Dedifferentiated amniotic fluid mesenchymal stem cell (primary cell): ENCODE data around the gene IL1RAPL1.
"Not testable (repeated sequence)": the region's sequence is repeated elsewhere in the genome, so short reads cannot be mapped to it uniquely, and the experiment has no call there.

Source experiments
- DNase-seq: peaks from one replicate; pipeline ENCODE4 v3.0.0-alpha.2; 2016; ENCODE audit errors: extremely low spot score

Gene IL1RAPL1

DNA sequence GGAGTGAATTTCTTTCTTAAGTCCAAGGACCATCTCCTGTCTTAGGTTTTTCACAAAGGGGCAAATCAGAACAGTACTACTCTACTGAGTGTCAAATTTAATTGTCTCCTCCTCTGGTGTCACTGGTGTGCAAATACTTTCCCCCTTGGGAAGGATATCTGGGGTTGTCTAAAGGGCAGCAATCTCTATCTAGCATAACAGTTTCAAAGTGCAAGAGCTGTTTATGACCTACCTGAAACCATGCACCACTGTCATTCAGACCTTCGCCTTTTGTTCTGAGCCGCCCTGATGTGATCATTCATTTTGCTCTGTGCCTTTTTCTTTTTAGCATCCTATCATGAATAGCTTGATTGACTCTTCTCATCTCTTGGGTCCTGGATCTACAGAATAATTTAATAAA is 39.3 kb downstream of the IL1RAPL1 start:
- DNase-seq = no peak

DNA sequence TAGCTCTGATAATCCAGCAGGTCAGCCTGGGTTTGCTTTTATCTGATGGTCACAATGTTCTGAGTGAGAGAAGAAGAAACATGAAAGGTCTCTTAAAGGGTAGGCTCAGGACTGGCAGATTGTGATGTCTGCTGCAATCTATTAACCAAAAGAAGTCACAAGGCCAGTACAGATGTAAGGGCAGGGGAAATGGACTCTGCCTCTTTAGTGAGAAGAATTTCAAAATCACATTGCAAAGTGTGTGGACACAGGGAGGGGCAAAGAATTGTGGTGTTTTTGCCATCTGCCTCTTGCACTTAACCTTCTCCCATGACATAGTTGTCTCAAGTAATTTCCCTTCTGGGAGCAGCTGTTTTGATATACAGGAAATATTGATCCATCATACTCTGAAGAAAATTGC is 40.9 kb downstream of the IL1RAPL1 start:
- DNase-seq = no peak

DNA sequence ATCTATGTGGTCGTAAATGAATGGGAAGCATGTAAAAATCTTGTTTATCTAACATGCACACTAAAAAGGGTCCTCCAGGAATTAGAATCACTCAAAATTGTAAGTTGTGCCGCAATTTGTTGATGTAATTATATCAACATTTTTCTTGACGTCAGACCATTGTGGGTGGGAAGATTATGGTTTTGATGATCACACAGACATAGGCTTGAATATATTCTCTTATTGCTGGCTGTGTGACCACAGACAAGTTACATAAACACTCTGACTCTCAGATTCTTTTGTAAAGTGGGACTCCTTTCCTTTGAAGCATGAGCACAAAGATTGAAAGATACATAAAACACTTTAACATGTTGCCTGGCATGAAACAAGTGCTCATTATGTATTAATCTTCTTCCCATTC is 51.5 kb downstream of the IL1RAPL1 start:
- no peak for DNase-seq

- no peak for DNase-seq
These were observed 52.2 kb downstream of the IL1RAPL1 start for GRCh38 chrX:28639451-28639850.

- no peak for DNase-seq
These were observed 62.3 kb downstream of the IL1RAPL1 start for GRCh38 chrX:28649541-28649940.

DNA sequence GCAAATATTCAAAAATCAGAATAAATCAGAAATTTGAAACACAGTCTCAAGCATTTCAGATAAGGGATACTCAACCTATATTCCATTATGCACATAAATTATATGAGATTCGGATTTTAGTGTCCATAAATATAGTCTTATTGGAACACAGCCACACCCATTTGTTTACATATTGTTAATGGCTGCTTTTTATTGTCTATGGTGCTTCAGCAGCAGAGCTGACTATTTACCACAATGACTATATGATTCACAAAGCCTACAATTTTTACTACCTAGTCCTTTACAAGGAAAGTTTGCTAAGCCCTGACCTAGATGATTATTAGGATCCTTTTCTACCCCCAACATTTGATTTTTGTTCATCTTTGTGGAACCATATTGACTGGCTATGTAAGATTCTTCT is 63.9 kb downstream of the IL1RAPL1 start:
- DNase-seq = no peak

DNA sequence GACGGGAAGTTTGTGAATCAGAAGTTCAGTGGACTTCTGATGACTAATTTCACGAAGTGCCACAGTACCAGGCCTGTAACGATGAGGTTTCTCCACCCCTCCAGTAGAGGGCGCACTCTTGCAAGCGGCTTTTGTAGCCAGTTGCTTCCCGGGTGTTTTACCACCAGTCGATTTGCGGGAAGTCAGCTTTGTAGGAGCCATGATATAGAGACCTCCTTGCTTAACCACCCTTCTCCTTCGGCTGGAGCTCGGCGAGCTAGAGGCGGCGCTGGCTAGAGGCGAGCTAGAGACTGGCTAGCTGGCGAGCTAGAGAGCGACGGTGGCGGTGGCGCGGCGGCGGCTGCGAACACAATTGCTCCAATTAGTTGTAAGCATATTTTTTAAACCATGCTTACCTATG is 72.0 kb downstream of the IL1RAPL1 start:
- no peak for DNase-seq

DNA sequence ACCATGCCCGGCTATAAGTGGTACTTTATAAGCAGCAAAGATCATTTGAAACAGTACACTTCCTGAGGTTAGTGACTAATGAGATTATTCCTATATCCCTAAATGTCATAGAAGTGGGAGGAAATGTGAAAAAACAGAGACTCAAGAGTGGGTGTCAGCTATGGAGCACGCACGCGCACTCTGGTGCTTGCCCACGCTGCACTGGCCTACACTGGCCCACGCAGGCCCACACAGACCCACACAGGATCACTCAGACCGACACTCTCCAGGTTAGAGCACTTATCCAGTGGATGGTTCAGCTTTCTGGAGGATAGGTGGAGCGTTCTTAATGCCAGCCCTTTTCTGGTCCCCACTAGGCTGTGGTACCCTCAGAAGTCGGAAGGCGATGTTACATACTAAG is 78.5 kb downstream of the IL1RAPL1 start:
- DNase-seq = no peak

GRCh38 chrX:28668303-28668702 is 81.1 kb downstream of the IL1RAPL1 start:
- DNase-seq = no peak

- DNase-seq = no peak
These were observed 81.7 kb downstream of the IL1RAPL1 start for GRCh38 chrX:28668957-28669356.

DNA sequence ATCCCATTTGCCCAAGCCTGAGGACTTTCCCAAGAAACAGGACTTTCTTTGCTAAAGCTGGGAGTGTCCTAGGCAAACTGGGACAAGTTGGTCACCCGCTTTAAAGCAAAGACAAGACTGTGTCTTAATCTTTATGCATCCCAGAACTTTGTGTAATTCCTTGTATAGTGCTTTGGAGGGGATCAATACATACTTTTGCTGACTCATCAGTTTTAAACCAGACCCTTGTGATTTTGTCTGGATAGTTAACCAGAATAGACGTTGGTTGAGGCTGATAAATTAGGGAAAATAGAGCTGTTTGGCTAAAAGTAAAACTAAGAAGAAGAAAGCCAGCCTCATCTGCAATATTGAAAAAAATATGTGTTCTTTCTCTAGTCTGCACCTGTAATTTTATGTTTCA is 82.8 kb downstream of the IL1RAPL1 start:
- DNase-seq = no peak

- DNase-seq = no peak
These were observed 87.9 kb downstream of the IL1RAPL1 start for GRCh38 chrX:28675173-28675572.

- DNase-seq = no peak
These were observed 105.9 kb downstream of the IL1RAPL1 start for GRCh38 chrX:28693101-28693500.

DNA sequence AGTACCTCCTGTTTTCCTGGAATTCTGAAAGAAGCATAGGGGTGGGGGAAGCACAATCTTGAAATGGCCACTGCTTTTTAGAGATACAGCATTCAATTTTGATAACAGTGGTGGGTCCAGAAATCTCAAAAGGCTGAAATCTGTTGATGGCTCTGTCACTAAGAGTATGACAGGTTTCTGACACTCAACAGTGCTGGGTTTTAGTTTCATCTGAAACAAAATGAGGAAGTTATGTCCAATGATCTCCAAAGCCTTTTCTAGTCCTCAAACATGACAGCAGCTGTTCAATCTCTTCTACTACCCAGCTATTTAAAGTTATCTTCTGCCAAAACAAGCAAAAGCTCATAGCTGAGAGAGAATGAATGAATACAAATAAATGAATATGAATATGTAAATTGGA is 110.5 kb downstream of the IL1RAPL1 start:
- DNase-seq = no peak

DNA sequence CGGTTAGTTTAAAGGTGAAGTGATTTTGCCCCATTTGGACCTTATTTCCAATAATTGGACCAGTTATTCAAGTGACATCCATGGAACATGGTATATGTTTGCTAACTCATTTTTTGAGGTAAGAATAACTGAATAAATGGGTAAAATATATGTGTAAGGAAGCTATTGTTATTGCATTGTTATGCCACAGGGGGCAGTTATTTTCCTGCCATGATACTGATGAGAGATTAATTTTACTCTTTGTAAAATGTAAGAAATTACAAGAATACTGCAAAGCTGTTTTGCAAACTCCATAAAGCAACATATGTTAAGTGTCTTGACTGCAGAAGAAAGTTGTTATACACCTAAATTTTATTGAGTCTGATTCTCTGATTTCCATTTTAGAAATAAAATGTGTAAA is 114.0 kb downstream of the IL1RAPL1 start:
- DNase-seq = no peak

GRCh38 chrX:28706964-28707363 is 119.7 kb downstream of the IL1RAPL1 start:
- DNase-seq = no peak

GRCh38 chrX:28709421-28709820 is 122.2 kb downstream of the IL1RAPL1 start:
- no peak for DNase-seq

DNA sequence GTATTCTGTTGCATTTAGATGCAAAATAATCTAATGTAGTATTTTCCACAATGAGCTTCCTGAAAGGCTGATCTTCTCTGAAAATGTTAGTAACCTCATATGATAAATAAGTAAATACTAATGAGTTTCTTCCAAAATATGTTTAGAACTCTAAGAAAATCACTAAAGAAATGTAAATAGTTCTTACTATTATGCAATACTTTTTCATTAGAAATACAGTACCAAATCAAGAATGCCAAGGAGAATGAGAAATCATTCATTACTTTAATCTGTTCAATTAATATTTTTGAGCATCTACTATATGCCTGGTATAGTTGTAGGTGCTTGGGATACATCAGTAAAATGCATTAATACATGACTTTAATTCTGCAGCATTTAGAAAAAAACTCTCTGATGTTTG is 130.6 kb downstream of the IL1RAPL1 start:
- DNase-seq = no peak

GRCh38 chrX:28718450-28718849 is 131.2 kb downstream of the IL1RAPL1 start:
- no peak for DNase-seq

GRCh38 chrX:28719620-28720019 is 132.4 kb downstream of the IL1RAPL1 start:
- no peak for DNase-seq

- no peak for DNase-seq
These were observed 165.1 kb downstream of the IL1RAPL1 start for GRCh38 chrX:28752330-28752729.

DNA sequence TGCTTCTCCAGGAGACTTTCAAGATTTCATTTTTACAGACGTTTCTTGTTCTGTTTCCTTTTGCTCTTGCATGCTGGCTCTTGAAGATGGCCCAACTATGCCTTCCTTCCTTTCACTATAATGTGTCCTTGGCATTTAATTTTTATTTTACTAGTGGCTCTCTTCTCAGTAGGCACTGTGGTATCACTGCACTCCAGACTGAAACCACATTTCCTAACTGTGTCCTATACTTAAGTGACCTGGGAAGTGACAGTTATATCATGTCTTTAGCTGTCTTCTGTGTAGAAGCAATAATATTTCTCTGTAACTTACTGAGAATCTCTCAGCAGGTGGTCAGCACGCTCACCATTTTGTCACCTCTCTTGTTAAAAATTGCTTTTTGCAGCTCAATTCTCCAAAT is 168.9 kb downstream of the IL1RAPL1 start:
- DNase-seq = no peak

- no peak for DNase-seq
These were observed 169.4 kb downstream of the IL1RAPL1 start for GRCh38 chrX:28756647-28757046.

GRCh38 chrX:28757290-28757689 is 170.0 kb downstream of the IL1RAPL1 start:
- DNase-seq = no peak

- not testable (repeated sequence) for DNase-seq
These were observed 179.3 kb downstream of the IL1RAPL1 start for GRCh38 chrX:28766561-28766960.
